Brain microvascular endothelial cell (primary cell): Measurements from ENCODE around the gene CLDN22.

ENCODE experiments used
- DNase-seq: peaks from one replicate; pipeline ENCODE4 v3.0.0-alpha.2; 2020
- H3K27ac ChIP-seq: fragments of 250-450 bp; sonication (Bioruptor Pico); 2 replicates; pipeline ENCODE4 v1.5.1; 2020; ENCODE audit warnings: mild to moderate bottlenecking, moderate library complexity
- H3K27me3 ChIP-seq: fragments of 250-450 bp; sonication (Bioruptor Pico); replicated peaks from 2 replicates; pipeline ENCODE4 v1.5.1; 2020; ENCODE audit warnings: mild to moderate bottlenecking
- H3K36me3 ChIP-seq: fragments of 250-450 bp; sonication (Bioruptor Pico); replicated peaks from 2 replicates; pipeline ENCODE4 v1.5.1; 2020; ENCODE audit warnings: mild to moderate bottlenecking
- H3K4me3 ChIP-seq: 2 replicates; pipeline ENCODE4 v1.5.1; 2011; ENCODE audit warnings: low read depth, mild to moderate bottlenecking, control low read depth, low read length, moderate library complexity
- CTCF ChIP-seq: IDR thresholded peaks from 2 replicates; pipeline ENCODE4 v1.5.1; 2011; ENCODE audit warnings: low read depth, mild to moderate bottlenecking, moderate library complexity, low read length, control low read depth, inconsistent platforms; ENCODE audit errors: missing control alignments
- in situ Hi-C: cut with HindIII; loops from 2 replicates; pipeline ENCODE4 v1.10.0; 2017; ENCODE audit warnings: low sequenced_read_pairs, low pct_ligation_motif_present

Gene CLDN22

GRCh38 chr4:183272384-183272783 lies 47.7 kb downstream of the CLDN22 start:
- H3K27me3 ChIP-seq, result no peaks in the 10 kb centered on the region
- no peak overlapping the region for H3K27ac ChIP-seq
- no peak overlapping the region for H3K4me3 ChIP-seq
- no peak for TF ChIP-seq CTCF
- DNase-seq, result no peak
- in situ Hi-C loops, result loop anchor here (25.0 kb wide), 2 partner anchors 210 to 335 kb away; no protein-coding TSS in a partner anchor
- peaks cover 28% of the 10 kb centered on the region for H3K36me3 ChIP-seq

GRCh38 chr4:183268556-183268955 lies 51.5 kb downstream of the CLDN22 start:
- DNase-seq, result no peak
- Histone ChIP-seq H3K27ac (no peak overlapping the region), H3K36me3 (peaks cover 22% of the 10 kb centered on the region), H3K4me3 (no peak overlapping the region), H3K27me3 (no peaks in the 10 kb centered on the region)
- in situ Hi-C loops, result loop anchor here (25.0 kb wide), 2 partner anchors 206 to 331 kb away; no protein-coding TSS in a partner anchor
- no peak for TF ChIP-seq CTCF
